ENCODE data around the gene RNF227.
A peak's percentile ranks its signal among the peaks of the same experiment; 100 is the strongest.

RNF227 gene

GRCh38 chr17:7910711-7911110 lies 5.4 kb downstream of the RNF227 start:
- Mint-ChIP-seq H3K9me3 (no peaks in the 10 kb centered on the region), H3K27me3 (no peaks in the 10 kb centered on the region), H3K4me3 (no peak overlapping the region), H3K27ac (no peak overlapping the region), H3K4me1 (peaks cover 30% of the 10 kb centered on the region), H3K36me3 (peaks cover 14% of the 10 kb centered on the region)

GRCh38 chr17:7910281-7910680 lies 5.8 kb downstream of the RNF227 start:
- Mint-ChIP-seq H3K36me3 (peaks cover 14% of the 10 kb centered on the region), H3K9me3 (no peaks in the 10 kb centered on the region), H3K4me3 (no peak overlapping the region), H3K27ac (peak overlapping the region; percentile 81), H3K27me3 (no peaks in the 10 kb centered on the region), H3K4me1 (peaks cover 26% of the 10 kb centered on the region)

- peaks cover 19% of the 10 kb centered on the region for H3K4me1 Mint-ChIP-seq
- no peaks in the 10 kb centered on the region for H3K9me3 Mint-ChIP-seq
- H3K36me3 Mint-ChIP-seq = peaks cover 15% of the 10 kb centered on the region
- no peak overlapping the region for H3K4me3 Mint-ChIP-seq
- no peak overlapping the region for H3K27ac Mint-ChIP-seq
- H3K27me3 Mint-ChIP-seq = no peaks in the 10 kb centered on the region
Observed at GRCh38 chr17:7909089-7909488, 7.0 kb downstream of the RNF227 start.

GRCh38 chr17:7903154-7904103 lies 12.7 kb downstream of the RNF227 start:
- Mint-ChIP-seq H3K9me3 (no peaks in the 10 kb centered on the region), H3K27me3 (no peaks in the 10 kb centered on the region), H3K36me3 (peaks cover 15% of the 10 kb centered on the region), H3K4me3 (no peak overlapping the region), H3K4me1 (no peaks in the 10 kb centered on the region), H3K27ac (peak overlapping the region; percentile 74)

- no peaks in the 10 kb centered on the region for H3K9me3 Mint-ChIP-seq
- H3K27me3 Mint-ChIP-seq = no peaks in the 10 kb centered on the region
- H3K36me3 Mint-ChIP-seq = peaks cover 30% of the 10 kb centered on the region
- no peak overlapping the region for H3K4me3 Mint-ChIP-seq
- H3K4me1 Mint-ChIP-seq = peaks cover 16% of the 10 kb centered on the region
- peak overlapping the region; percentile 63 for H3K27ac Mint-ChIP-seq
Observed at GRCh38 chr17:7897773-7898172, 18.3 kb downstream of the RNF227 start.

GRCh38 chr17:7897090-7897489 lies 19.0 kb downstream of the RNF227 start:
- H3K4me1 Mint-ChIP-seq = peaks cover 16% of the 10 kb centered on the region
- H3K36me3 Mint-ChIP-seq = peaks cover 28% of the 10 kb centered on the region
- H3K4me3 Mint-ChIP-seq = no peak overlapping the region
- H3K27me3 Mint-ChIP-seq = no peaks in the 10 kb centered on the region
- no peaks in the 10 kb centered on the region for H3K9me3 Mint-ChIP-seq
- H3K27ac Mint-ChIP-seq = peak overlapping the region; percentile 51

GRCh38 chr17:7894866-7895265 lies 21.2 kb downstream of the RNF227 start:
- peak overlapping the region; percentile 76 for H3K27ac Mint-ChIP-seq
- H3K27me3 Mint-ChIP-seq = no peaks in the 10 kb centered on the region
- H3K4me1 Mint-ChIP-seq = peaks cover 22% of the 10 kb centered on the region
- H3K36me3 Mint-ChIP-seq = peaks cover 32% of the 10 kb centered on the region
- no peak overlapping the region for H3K4me3 Mint-ChIP-seq
- H3K9me3 Mint-ChIP-seq = no peaks in the 10 kb centered on the region

GRCh38 chr17:7894226-7894625 lies 21.9 kb downstream of the RNF227 start:
- H3K36me3 Mint-ChIP-seq = peaks cover 32% of the 10 kb centered on the region
- no peak overlapping the region for H3K4me3 Mint-ChIP-seq
- peaks cover 26% of the 10 kb centered on the region for H3K4me1 Mint-ChIP-seq
- peak overlapping the region; percentile 59 for H3K27ac Mint-ChIP-seq
- H3K9me3 Mint-ChIP-seq = no peaks in the 10 kb centered on the region
- no peaks in the 10 kb centered on the region for H3K27me3 Mint-ChIP-seq

- Mint-ChIP-seq H3K27ac (peak overlapping the region; percentile 59), H3K27me3 (no peaks in the 10 kb centered on the region), H3K4me1 (peaks cover 27% of the 10 kb centered on the region), H3K4me3 (no peak overlapping the region), H3K36me3 (peaks cover 30% of the 10 kb centered on the region), H3K9me3 (no peaks in the 10 kb centered on the region)
Observed at GRCh38 chr17:7893187-7893880, 22.8 kb downstream of the RNF227 start.

- Mint-ChIP-seq H3K27me3 (no peaks in the 10 kb centered on the region), H3K36me3 (peaks cover 16% of the 10 kb centered on the region), H3K4me1 (peaks cover 11% of the 10 kb centered on the region), H3K4me3 (peak overlapping the region; percentile 15), H3K9me3 (no peaks in the 10 kb centered on the region), H3K27ac (no peak overlapping the region)
Observed at GRCh38 chr17:7889166-7889955, 26.7 kb downstream of the RNF227 start.

- H3K4me3 Mint-ChIP-seq = peak within 1 kb of the TSS; percentile 15
- no peaks in the 10 kb centered on the region for H3K9me3 Mint-ChIP-seq
- no peaks in the 10 kb centered on the region for H3K27me3 Mint-ChIP-seq
- no peak within 1 kb of the TSS for H3K27ac Mint-ChIP-seq
- peaks cover 11% of the 10 kb centered on the region for H3K36me3 Mint-ChIP-seq
- peaks cover 11% of the 10 kb centered on the region for H3K4me1 Mint-ChIP-seq
Observed at GRCh38 chr17:7888184-7888920, 27.7 kb downstream of the RNF227 start, which contains the start of gene CHD3. CHD3 (plus strand) TSS chr17:7888789; CDS start chr17:7889001, 212 bp downstream.

- Mint-ChIP-seq H3K27ac (no peak overlapping the region), H3K27me3 (no peaks in the 10 kb centered on the region), H3K9me3 (no peaks in the 10 kb centered on the region), H3K4me3 (no peak overlapping the region), H3K36me3 (peaks cover 11% of the 10 kb centered on the region), H3K4me1 (peaks cover 11% of the 10 kb centered on the region)
Observed at GRCh38 chr17:7887482-7888183, 28.5 kb downstream of the RNF227 start.

GRCh38 chr17:7887038-7887481 lies 29.0 kb downstream of the RNF227 start:
- no peaks in the 10 kb centered on the region for H3K27me3 Mint-ChIP-seq
- H3K4me1 Mint-ChIP-seq = peaks cover 11% of the 10 kb centered on the region
- no peak overlapping the region for H3K4me3 Mint-ChIP-seq
- H3K27ac Mint-ChIP-seq = no peak overlapping the region
- H3K36me3 Mint-ChIP-seq = peaks cover 10% of the 10 kb centered on the region
- no peaks in the 10 kb centered on the region for H3K9me3 Mint-ChIP-seq

GRCh38 chr17:7886227-7887037 lies 29.7 kb downstream of the RNF227 start:
- H3K9me3 Mint-ChIP-seq = no peaks in the 10 kb centered on the region

More at GRCh38 chr17:7886227-7887037, 29.7 kb downstream of the RNF227 start:
- Mint-ChIP-seq H3K4me3 (no peak overlapping the region), H3K27me3 (no peaks in the 10 kb centered on the region), H3K36me3 (peaks cover 8% of the 10 kb centered on the region), H3K27ac (no peak overlapping the region), H3K4me1 (peaks cover 11% of the 10 kb centered on the region)

All from activated naive CD4-positive, alpha-beta T cell treated with anti-CD3 and anti-CD28 coated beads, Interleukin-2, amount 50 U/mL, for 24 hours (primary cell).